C4-2B (cell line): ENCODE measurements around the gene HPD.

Experiments
- H3K27ac ChIP-seq: fragments of 450-650 bp; 2 replicates; pipeline ENCODE4 v1.5.1; 2017
- CTCF ChIP-seq: fragments of 450-650 bp; conservative IDR thresholded peaks from 2 replicates; pipeline ENCODE4 v1.5.1; 2017; ENCODE audit warnings: mild to moderate bottlenecking
- ZFX ChIP-seq: fragments of 450-650 bp; IDR thresholded peaks from 2 replicates; pipeline ENCODE4 v1.6.1; 2017

The HPD gene

GRCh38 chr12:121823727-121824115 is 34.9 kb downstream of the HPD start:
- no peak for TF ChIP-seq ZFX
- TF ChIP-seq CTCF = no peak
- no peak overlapping the region for H3K27ac ChIP-seq

- TF ChIP-seq CTCF (no peak), ZFX (no peak)
- H3K27ac ChIP-seq = no peak overlapping the region
These were observed 35.4 kb downstream of the HPD start for GRCh38 chr12:121823101-121823726.

- no peak overlapping the region for H3K27ac ChIP-seq
- TF ChIP-seq CTCF (no peak), ZFX (no peak)
These were observed 36.1 kb downstream of the HPD start for GRCh38 chr12:121822393-121823100.

DNA sequence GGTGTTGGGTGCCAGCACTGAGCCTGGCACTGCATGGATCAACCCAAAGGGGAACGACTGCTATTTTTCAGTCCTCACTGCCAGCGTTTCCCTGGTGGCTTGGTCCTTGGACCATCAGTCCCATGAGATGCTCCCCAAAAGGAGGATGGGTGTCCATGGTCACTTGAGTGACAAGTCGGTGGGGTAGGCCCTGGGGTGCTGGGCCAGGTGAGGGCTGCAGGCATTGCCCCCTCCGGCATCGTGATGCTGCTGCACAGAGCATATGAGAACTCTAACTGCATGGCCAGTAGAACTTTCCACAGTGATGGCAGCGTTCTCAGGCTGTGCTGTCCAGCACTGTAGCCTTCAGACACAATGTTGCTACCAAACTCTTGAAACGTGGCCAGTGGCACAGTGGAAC is 38.6 kb downstream of the HPD start:
- TF ChIP-seq ZFX (no peak), CTCF (no peak)
- no peak overlapping the region for H3K27ac ChIP-seq

GRCh38 chr12:121819212-121819949 is 39.3 kb downstream of the HPD start:
- H3K27ac ChIP-seq = no peak overlapping the region

GRCh38 chr12:121817648-121818043 is 41.0 kb downstream of the HPD start:
- TF ChIP-seq CTCF (no peak), ZFX (no peak)
- no peak overlapping the region for H3K27ac ChIP-seq

More at GRCh38 chr12:121819212-121819949, 39.3 kb downstream of the HPD start:
- TF ChIP-seq CTCF (no peak), ZFX (no peak)
